Measurements from ENCODE around the gene ZNF124.

Gene ZNF124

GRCh38 chr1:247107694-247108093 is 64.1 kb downstream of the ZNF124 start:
- in situ Hi-C loops (cut with HindIII; ENCODE audit: low pct_ligation_motif_present, low sequenced_read_pairs): no loop called here
- H3K27me3 ChIP-seq (replicated peaks): no peaks in the 10 kb centered on the region
- H3K27ac ChIP-seq: no peak overlapping the region
- H3K4me3 ChIP-seq (ENCODE audit: low read depth, low read length): no peak overlapping the region
- H3K36me3 ChIP-seq (replicated peaks): no peaks in the 10 kb centered on the region
- no peak for TF ChIP-seq CTCF (IDR thresholded peaks at IDR 0.05; ENCODE audit: low read depth, low read length, missing control alignments)
- no peak for DNase-seq

GRCh38 chr1:247105966-247106365 is 65.9 kb downstream of the ZNF124 start:
- H3K4me3 ChIP-seq (ENCODE audit: low read depth, low read length): no peak overlapping the region
- in situ Hi-C loops (cut with HindIII; ENCODE audit: low pct_ligation_motif_present, low sequenced_read_pairs): no loop called here
- no peak for TF ChIP-seq CTCF (IDR thresholded peaks at IDR 0.05; ENCODE audit: low read depth, low read length, missing control alignments)
- no peak for DNase-seq
- H3K27me3 ChIP-seq (replicated peaks): no peaks in the 10 kb centered on the region
- peaks cover 12% of the 10 kb centered on the region for H3K36me3 ChIP-seq (replicated peaks)
- H3K27ac ChIP-seq: no peak overlapping the region

All from brain microvascular endothelial cell (primary cell).